HepG2 (cell line): ENCODE results near the gene NXN. TPM values are rescaled to one million over a fixed set of nuclear protein-coding genes. Genes with fewer than 3 reads are reported as not detected.

Experiments
- ATAC-seq: fragments of 200-7000 bp; cut with Tn5 transposase; 3 replicates; pipeline ENCODE4 v1.9.1; 2020; ENCODE audit warnings: mild to moderate bottlenecking, moderate library complexity
- BruUV-seq: library from RNA; stranded (reverse); fragments of 400-500 nt; replicated peaks from 2 replicates; lab custom pipeline; 2021; lab: Mats Ljungman, UMichigan
- CTCF ChIA-PET: fragments of 300-600 bp; formaldehyde crosslinking; extraction: SDS; loops from one replicate; lab custom pipeline; 2021; ENCODE audit warnings: low total read pairs, inconsistent platforms, low intra/inter-chr PET ratio; lab: Yijun Ruan, JAX
- POLR2A ChIA-PET: fragments of 350-600 bp; sonication (Branson Sonifier 250); formaldehyde crosslinking; loops from one replicate; lab custom pipeline; 2020; ENCODE audit warnings: antibody characterized with exemption, inconsistent platforms; lab: Yijun Ruan, JAX
- DNase-seq: peaks from one replicate; pipeline ENCODE4 v3.0.0-alpha.2; 2015; ENCODE audit warnings: low spot score
- FAIRE-seq: peaks from 3 replicates; lab custom pipeline; 2011; peaks lifted over from hg19 to GRCh38; lab: Jason Lieb, UNC
- H2AFZ ChIP-seq: one replicate; pipeline ENCODE4 v1.6.1; 2011; ENCODE audit warnings: low read length, inconsistent platforms
- H3K27ac ChIP-seq: fragments of 300-600 bp; 3 replicates; pipeline ENCODE4 v1.8.0; 2011; ENCODE audit warnings: mixed run types, mild to moderate bottlenecking, mixed read lengths, low read length, inconsistent platforms; ENCODE audit not compliant: insufficient read depth; ENCODE audit errors: extremely low read length
- H3K27me3 ChIP-seq, 2 experiments: fragments of 200-600 bp in 1 of 2; 2 replicates in 1 of 2; 3 replicates in 1 of 2; pipeline versions ENCODE4 v1.6.0 to v1.8.0; 2011; ENCODE audit warnings: low read length in 2 of 2, mild to moderate bottlenecking in 2 of 2, moderate library complexity in 2 of 2, inconsistent platforms in 1 of 2; ENCODE audit not compliant: insufficient read depth in 2 of 2, control insufficient read depth in 1 of 2
- H3K36me3 ChIP-seq, 2 experiments: fragments of 200-600 bp in 1 of 2; replicated peaks in 1 of 2; 2 replicates in 1 of 2; 3 replicates in 1 of 2; pipeline versions ENCODE4 v1.5.1 to v1.8.0; 2011; ENCODE audit warnings: low read length in 2 of 2, inconsistent platforms in 1 of 2; ENCODE audit not compliant: insufficient read depth in 2 of 2, control insufficient read depth in 1 of 2
- H3K4me1 ChIP-seq: 2 replicates; pipeline ENCODE4 v1.5.1; 2012; ENCODE audit warnings: low read length, inconsistent platforms; ENCODE audit not compliant: insufficient read depth
- H3K4me2 ChIP-seq: 2 replicates; pipeline ENCODE4 v1.6.0; 2011; ENCODE audit warnings: low read depth, low read length, inconsistent platforms
- H3K4me3 ChIP-seq, 3 experiments: fragments of 200-600 bp in 1 of 3; sonication (generic), shearing (Covaris generic) in 1 of 3; replicated peaks in 1 of 3; 2 replicates each; pipeline ENCODE4 v1.5.1; 2011 to 2016; ENCODE audit warnings: low read length in 3 of 3, inconsistent platforms in 2 of 3, low read depth in 2 of 3, mild to moderate bottlenecking in 2 of 3, control low read depth in 1 of 3, mixed read lengths in 1 of 3; ENCODE audit not compliant: insufficient read depth in 1 of 3
- H3K79me2 ChIP-seq: one replicate; pipeline ENCODE4 v1.6.1; 2011; ENCODE audit warnings: low read length, inconsistent platforms; ENCODE audit not compliant: insufficient read depth
- H3K9ac ChIP-seq: 2 replicates; pipeline ENCODE4 v1.6.0; 2011; ENCODE audit warnings: mild to moderate bottlenecking, low read depth, low read length, inconsistent platforms; ENCODE audit not compliant: insufficient read depth
- H3K9me3 ChIP-seq: 2 replicates; pipeline ENCODE4 v1.5.1; 2012; ENCODE audit warnings: mild to moderate bottlenecking, low read length
- H4K20me1 ChIP-seq: 2 replicates; pipeline ENCODE4 v1.6.0; 2011; ENCODE audit warnings: inconsistent platforms, mild to moderate bottlenecking, low read length, moderate library complexity; ENCODE audit not compliant: insufficient read depth
- CBFB ChIP-seq: sonication (generic); formaldehyde crosslinking; IDR thresholded peaks from 2 replicates; pipeline ENCODE4 v1.4.0; 2020; ENCODE audit warnings: missing genetic modification reagents
- DRAP1 ChIP-seq: IDR thresholded peaks from 2 replicates; pipeline ENCODE4 v1.6.1; 2016; ENCODE audit warnings: missing genetic modification reagents, missing compliant biosample characterization
- FIP1L1 ChIP-seq: fragments of 200-400 bp; formaldehyde crosslinking; IDR thresholded peaks from 2 replicates; pipeline ENCODE4 v1.6.1; 2018; ENCODE audit warnings: low read depth, mild to moderate bottlenecking, low read length, moderate library complexity, borderline replicate concordance; ENCODE audit not compliant: insufficient read depth
- FOXC1 ChIP-seq: sonication (generic); formaldehyde crosslinking; IDR thresholded peaks from 2 replicates; pipeline ENCODE4 v1.8.0; 2022; ENCODE audit warnings: mild to moderate bottlenecking, missing genetic modification reagents, borderline replicate concordance
- MAFG ChIP-seq: sonication (generic); formaldehyde crosslinking; IDR thresholded peaks from 2 replicates; pipeline ENCODE4 v1.5.1; 2020; ENCODE audit warnings: mild to moderate bottlenecking, missing genetic modification reagents
- MYNN ChIP-seq: sonication (generic); formaldehyde crosslinking; IDR thresholded peaks from 2 replicates; pipeline ENCODE4 v1.4.0; 2020; ENCODE audit warnings: mild to moderate bottlenecking, low read depth, missing genetic modification reagents
- POLR2AphosphoS5 ChIP-seq: IDR thresholded peaks from 2 replicates; pipeline ENCODE4 v1.6.1; 2012; ENCODE audit warnings: low read depth, low read length
- RBFOX2 ChIP-seq: fragments of 200-400 bp; formaldehyde crosslinking; IDR thresholded peaks from 2 replicates; pipeline ENCODE4 v1.6.1; 2017; ENCODE audit warnings: low read depth, mild to moderate bottlenecking, low read length
- SRY ChIP-seq: sonication (generic); formaldehyde crosslinking; IDR thresholded peaks from 2 replicates; pipeline ENCODE4 v1.8.0; 2022; ENCODE audit warnings: mild to moderate bottlenecking, missing genetic modification reagents
- TBL1XR1 ChIP-seq: fragments of 150-350 bp; IDR thresholded peaks from 2 replicates; pipeline ENCODE4 v1.6.1; 2014; ENCODE audit warnings: borderline replicate concordance, low read length; ENCODE audit not compliant: partially characterized antibody
- ZBTB1 ChIP-seq: sonication (generic); formaldehyde crosslinking; IDR thresholded peaks from 2 replicates; pipeline ENCODE4 v1.4.0; 2020; ENCODE audit warnings: missing genetic modification reagents, borderline replicate concordance
- ZKSCAN5 ChIP-seq: sonication (generic); formaldehyde crosslinking; IDR thresholded peaks from 2 replicates; pipeline ENCODE4 v1.5.1; 2020; ENCODE audit warnings: mild to moderate bottlenecking, missing genetic modification reagents
- ZNF143 ChIP-seq: sonication (generic); formaldehyde crosslinking; IDR thresholded peaks from 2 replicates; pipeline ENCODE4 v1.4.0; 2020; ENCODE audit warnings: missing genetic modification reagents
- ZNF446 ChIP-seq: sonication (generic); formaldehyde crosslinking; IDR thresholded peaks from 2 replicates; pipeline ENCODE4 v1.5.0; 2020; ENCODE audit warnings: mild to moderate bottlenecking, missing genetic modification reagents
- ZNF510 ChIP-seq: sonication (generic); formaldehyde crosslinking; IDR thresholded peaks from 2 replicates; pipeline ENCODE4 v1.4.0; 2020; ENCODE audit warnings: low read depth, mild to moderate bottlenecking, missing genetic modification reagents
- WGBS: methylation state at CpG from one replicate; pipeline ENCODE4 v1.1.6; 2017; ENCODE audit warnings: low lambda C conversion rate; 5-methylcytosine and 5-hydroxymethylcytosine counted together
- in situ Hi-C: cut with HindIII; loops from 2 replicates; pipeline ENCODE4 v1.10.0; 2017; ENCODE audit warnings: low pct_unique_long_range_greater_than_20kb; ENCODE audit not compliant: extremely low pct_ligation_motif_present
- intact Hi-C: fragments of 100-400 bp; cut with micrococcal nuclease; formaldehyde crosslinking; loops from one replicate; pipeline ENCODE4 v1.10.0; 2022; ENCODE audit not compliant: unreplicated experiment
- polyA plus RNA-seq, 8 experiments: library from polyadenylated mRNA; depleted of rRNA in 3 of 8; stranded (reverse) in 7 of 8; unstranded in 1 of 8; fragments of >200 nt; fragmentation: Illumina TruSeq in 4 of 8; extraction: Trizol in 4 of 8; gene quantifications; 2 replicates each; pipeline versions ENCODE4 v1.2.1 to v1.2.3, GENCODE V29; 2011 to 2016; ENCODE audit warnings: low read depth in 4 of 8, missing spikeins in 1 of 8, mixed read lengths in 1 of 8; ENCODE audit not compliant: insufficient read depth in 1 of 8
- total RNA-seq, 5 experiments: library from RNA; depleted of rRNA; stranded (reverse); fragments of >200 nt; fragmentation: Illumina TruSeq; extraction: Trizol; gene quantifications; 2 replicates each; pipeline ENCODE4 v1.2.3, GENCODE V29; 2016; ENCODE audit warnings: low read depth in 1 of 5

The NXN gene
- total and polyA plus RNA-seq, 2 of the 13 experiments (the other 11 are each of a cell fraction or from before 2014, with no cell fraction given) = 22.2 to 24.3 TPM

- TF ChIP-seq ZKSCAN5 (CRISPR knock-in tag) (no peak), POLR2AphosphoS5 (no peak), FIP1L1 (no peak), RBFOX2 (no peak), CBFB (CRISPR knock-in tag) (no peak), SRY (no peak), TBL1XR1 (no peak), ZNF143 (no peak), MYNN (CRISPR knock-in tag) (no peak)
Measured at GRCh38 chr17:1011138-1011537, 31.6 kb upstream of the NXN start (continued).

- Histone ChIP-seq H2AFZ (no peak overlapping the region), H3K79me2 (no peaks in the 10 kb centered on the region), H3K36me3 (peaks cover 0 to 2% of the 10 kb centered on the region in 2 experiments; a peak in 2 of 5 replicates), H3K27me3 (no peaks in the 10 kb centered on the region), H3K4me1 (no peaks in the 10 kb centered on the region), H3K9ac (no peak overlapping the region), H3K4me2 (no peak overlapping the region), H3K27ac (no peak overlapping the region), H4K20me1 (no peaks in the 10 kb centered on the region), H3K9me3 (no peaks in the 10 kb centered on the region), H3K4me3 (no peak overlapping the region)
- intact Hi-C loops = no loop called here
- DNase-seq (no peak), FAIRE-seq (no peak), ATAC-seq (no peak)
- no TSS peak for BruUV-seq
- TF ChIP-seq ZNF446 (CRISPR knock-in tag) (no peak), DRAP1 (no peak), ZNF510 (CRISPR knock-in tag) (no peak), FOXC1 (CRISPR knock-in tag) (no peak), MAFG (CRISPR knock-in tag) (no peak), ZBTB1 (CRISPR knock-in tag) (no peak)
- ChIA-PET CTCF (no interaction called here), POLR2A (no interaction called here)
- WGBS = 93% methylated on average over 7 of the region's 14 CpGs
- in situ Hi-C loops = no loop called here
Measured at GRCh38 chr17:1010586-1010985, 31.0 kb upstream of the NXN start.
